SK-N-SH (cell line): ENCODE data around the gene PPP2R2B. TPM values are rescaled to one million over a fixed set of nuclear protein-coding genes. Genes with fewer than 3 reads are reported as not detected.

Experiments
- CTCF ChIA-PET: fragments of 300-600, 350-600 bp; formaldehyde crosslinking; extraction: SDS; loops from one replicate; lab custom pipeline; 2021; lab: Yijun Ruan, JAX
- POLR2A ChIA-PET: fragments of 350-600 bp; sonication (Branson Sonifier 250); formaldehyde crosslinking; extraction: SDS; loops from one replicate; lab custom pipeline; 2020; ENCODE audit warnings: antibody characterized with exemption, inconsistent platforms; lab: Yijun Ruan, JAX
- DNase-seq: peaks from one replicate; pipeline ENCODE4 v3.0.0; 2012
- H2AFZ ChIP-seq: fragments of 200-600 bp; sonication (generic); 2 replicates; pipeline ENCODE4 v1.8.1; 2016; ENCODE audit warnings: antibody characterized with exemption, mild to moderate bottlenecking, low read depth
- H3F3A ChIP-seq: fragments of 200-600 bp; sonication (generic); replicated peaks from 2 replicates; pipeline ENCODE3; 2016; ENCODE audit warnings: antibody characterized with exemption, mild to moderate bottlenecking; ENCODE audit not compliant: insufficient read depth
- H3K27ac ChIP-seq, 2 experiments: fragments of 200-500 bp in 1 of 2; fragments of 200-600 bp in 1 of 2; sonication (Bioruptor generic) in 1 of 2; sonication (generic), shearing (Covaris generic) in 1 of 2; 2 replicates each; pipeline versions ENCODE4 v1.5.1 to v1.6.1; 2014 to 2016; ENCODE audit warnings: low read depth in 2 of 2, inconsistent platforms in 1 of 2, low read length in 1 of 2, mild to moderate bottlenecking in 1 of 2, mixed read lengths in 1 of 2
- H3K27me3 ChIP-seq: fragments of 200-600 bp; sonication (generic), shearing (Covaris generic); 2 replicates; pipeline ENCODE4 v1.6.1; 2016; ENCODE audit warnings: mixed run types; ENCODE audit not compliant: insufficient read depth
- H3K36me3 ChIP-seq, 2 experiments: fragments of 200-500 bp in 1 of 2; fragments of 200-600 bp in 1 of 2; sonication (Bioruptor generic) in 1 of 2; sonication (generic) in 1 of 2; replicated peaks in 1 of 2; 2 replicates each; pipeline versions ENCODE3 to v1.5.1; 2014 to 2016; ENCODE audit warnings: low read length in 1 of 2, mild to moderate bottlenecking in 1 of 2; ENCODE audit not compliant: insufficient read depth in 2 of 2, control insufficient read depth in 1 of 2
- H3K4me1 ChIP-seq, 2 experiments: fragments of 200-500 bp in 1 of 2; fragments of 200-600 bp in 1 of 2; sonication (Bioruptor generic) in 1 of 2; sonication (generic), shearing (Covaris generic) in 1 of 2; 2 replicates each; pipeline versions ENCODE4 v1.5.1 to v1.6.1; 2014 to 2016; ENCODE audit warnings: low read depth in 1 of 2, low read length in 1 of 2, mixed run types in 1 of 2; ENCODE audit not compliant: insufficient read depth in 2 of 2, control insufficient read depth in 1 of 2
- H3K4me2 ChIP-seq: fragments of 200-600 bp; sonication (generic), shearing (Covaris generic); 2 replicates; pipeline ENCODE4 v1.6.1; 2017; ENCODE audit warnings: mixed run types
- H3K4me3 ChIP-seq, 2 experiments: fragments of 200-500 bp in 1 of 2; fragments of 200-600 bp in 1 of 2; sonication (Bioruptor generic) in 1 of 2; sonication (generic), shearing (Covaris generic) in 1 of 2; 2 replicates each; pipeline versions ENCODE4 v1.5.1 to v1.8.1; 2014 to 2016; ENCODE audit warnings: low read depth in 2 of 2, inconsistent platforms in 1 of 2, low read length in 1 of 2, mild to moderate bottlenecking in 1 of 2, mixed read lengths in 1 of 2, moderate library complexity in 1 of 2
- H3K79me2 ChIP-seq: fragments of 200-600 bp; sonication (generic); 2 replicates; pipeline ENCODE4 v1.8.1; 2017; ENCODE audit warnings: mild to moderate bottlenecking; ENCODE audit not compliant: insufficient read depth
- H3K9ac ChIP-seq: fragments of 200-600 bp; sonication (generic); 2 replicates; pipeline ENCODE4 v1.6.1; 2017; ENCODE audit warnings: mixed run types
- H3K9me2 ChIP-seq: fragments of 200-600 bp; sonication (generic); 2 replicates; pipeline ENCODE4 v1.6.1; 2017; ENCODE audit warnings: mixed run types
- H3K9me3 ChIP-seq: fragments of 200-600 bp; sonication (generic); 2 replicates; pipeline ENCODE4 v1.6.1; 2017; ENCODE audit warnings: mixed run types, mild to moderate bottlenecking, moderate library complexity
- H4K20me1 ChIP-seq: fragments of 200-600 bp; sonication (generic); 2 replicates; pipeline ENCODE4 v1.6.1; 2017; ENCODE audit warnings: mild to moderate bottlenecking, mixed run types; ENCODE audit not compliant: insufficient read depth
- CHD2 ChIP-seq: fragments of 150-350 bp; IDR thresholded peaks from 2 replicates; pipeline ENCODE4 v1.6.1; 2018; ENCODE audit warnings: low read length; ENCODE audit not compliant: partially characterized antibody
- EP300 ChIP-seq, 2 experiments: IDR thresholded peaks; 2 replicates each; pipeline versions ENCODE4 v1.4.0 to v1.6.1; 2012; ENCODE audit warnings: borderline replicate concordance in 1 of 2, low read depth in 1 of 2, low read length in 1 of 2
- EZH2phosphoT487 ChIP-seq: fragments of 200-600 bp; sonication (generic); IDR thresholded peaks from 2 replicates; pipeline ENCODE4 v1.6.1; 2017; ENCODE audit warnings: low read depth, mixed run types, mild to moderate bottlenecking, antibody characterized with exemption, moderate library complexity, borderline replicate concordance
- FOXM1 ChIP-seq: IDR thresholded peaks from 2 replicates; pipeline ENCODE4 v1.4.0; 2012; ENCODE audit warnings: low read depth, mild to moderate bottlenecking
- GATA2 ChIP-seq: sonication (generic); formaldehyde crosslinking; IDR thresholded peaks from 2 replicates; pipeline ENCODE4 v1.5.0; 2020; ENCODE audit warnings: mild to moderate bottlenecking, missing genetic modification reagents
- MAX ChIP-seq: IDR thresholded peaks from 2 replicates; pipeline ENCODE4 v1.4.0; 2012; ENCODE audit warnings: low read depth
- MEF2A ChIP-seq: IDR thresholded peaks from 2 replicates; pipeline ENCODE4 v1.4.0; 2012; ENCODE audit warnings: low read depth, borderline replicate concordance
- MXI1 ChIP-seq: IDR thresholded peaks from 2 replicates; pipeline ENCODE4 v1.6.1; 2012; ENCODE audit warnings: mild to moderate bottlenecking, low read depth, low read length, improper control_type of control experiment
- PBX3 ChIP-seq: IDR thresholded peaks from 2 replicates; pipeline ENCODE4; 2012
- RAD21 ChIP-seq: IDR thresholded peaks from 2 replicates; pipeline ENCODE4 v1.6.1; 2012; ENCODE audit warnings: mild to moderate bottlenecking, low read length
- RCOR1 ChIP-seq: fragments of 150-350 bp; IDR thresholded peaks from 2 replicates; pipeline ENCODE4 v1.6.1; 2017; ENCODE audit warnings: antibody characterized with exemption, low read length
- REST ChIP-seq: IDR thresholded peaks from 2 replicates; pipeline ENCODE4 v1.6.1; 2012; ENCODE audit warnings: mild to moderate bottlenecking, low read depth, low read length, moderate library complexity
- RXRA ChIP-seq: IDR thresholded peaks from 2 replicates; pipeline ENCODE4 v1.4.0; 2012; ENCODE audit warnings: low read depth, mild to moderate bottlenecking, borderline replicate concordance
- TEAD4 ChIP-seq: IDR thresholded peaks from 2 replicates; pipeline ENCODE4 v1.4.0; 2012; ENCODE audit warnings: mild to moderate bottlenecking, borderline replicate concordance; ENCODE audit not compliant: insufficient read depth
- YY1 ChIP-seq: IDR thresholded peaks from 2 replicates; pipeline ENCODE4 v1.4.0; 2012; ENCODE audit warnings: low read depth, mild to moderate bottlenecking
- WGBS: methylation state at CpG from one replicate; pipeline ENCODE4 v1.1.6; 2017; ENCODE audit warnings: low lambda C conversion rate; 5-methylcytosine and 5-hydroxymethylcytosine counted together
- polyA plus RNA-seq, 3 experiments: library from polyadenylated mRNA; depleted of rRNA; stranded (reverse); fragments of >200 nt; gene quantifications; 2 replicates each; pipeline ENCODE4 v1.2.3, GENCODE V29; 2012

The PPP2R2B gene
- polyA plus RNA-seq, 1 of the 3 experiments (the other 2 are of a cell fraction), result 11.4 TPM

- no peaks in the 10 kb centered on the region for H3K36me3 ChIP-seq
- no peaks in the 10 kb centered on the region for H3K79me2 ChIP-seq
- H3K4me1 ChIP-seq, result peaks cover 0 to 17% of the 10 kb centered on the region in 2 experiments; a peak in 2 of 4 replicates
- no peak overlapping the region for H3K4me3 ChIP-seq
- H3K27me3 ChIP-seq, result no peaks in the 10 kb centered on the region
- no peaks in the 10 kb centered on the region for H3F3A ChIP-seq
- H3K9me2 ChIP-seq, result no peaks in the 10 kb centered on the region
- H2AFZ ChIP-seq, result no peak overlapping the region
- TF ChIP-seq PBX3 (0 out of 2 replicates have a peak, but pooled peaks have one; percentile 23), FOXM1 (no peak), YY1 (no peak)
- H3K4me2 ChIP-seq, result no peak overlapping the region
- POLR2A ChIA-PET, result no interaction called here
- peak overlapping the region in 1 of 2 experiments; percentile 76; a peak in 1 of 4 replicates for H3K27ac ChIP-seq
- DNase-seq, result no peak
- 96% methylated on average over 1 of the region's 1 CpG for WGBS
- H3K9ac ChIP-seq, result no peak overlapping the region
- CTCF ChIA-PET, result interaction anchor here (1.3 kb wide), 1 partner anchor 157 kb away, joined by 3 read pairs; no protein-coding TSS in a partner anchor
- no peaks in the 10 kb centered on the region for H3K9me3 ChIP-seq
- no peaks in the 10 kb centered on the region for H4K20me1 ChIP-seq
These were observed 156.2 kb downstream of the PPP2R2B start for GRCh38 chr5:146722361-146722779.

GRCh38 chr5:146721073-146721815 is 157.3 kb downstream of the PPP2R2B start:
- Histone ChIP-seq H3K79me2 (no peaks in the 10 kb centered on the region), H3K27ac (peak overlapping the region in 1 of 2 experiments; percentile 76; a peak in 2 of 4 replicates)
- TF ChIP-seq RAD21 (peak; percentile 22), MEF2A (no peak), MAX (no peak), MXI1 (no peak), EZH2phosphoT487 (no peak), EP300 (IDR thresholded peaks at IDR 0.05; ENCODE audit: borderline replicate concordance in 1 of 2, low read depth in 1 of 2, low read length in 1 of 2) (peak in 1 of 2 experiments; percentile 78; a peak in 2 of 4 replicates), RCOR1 (peak; percentile 60), RXRA (no peak), TEAD4 (no peak), YY1 (no peak), CHD2 (peak; percentile 49), GATA2 (CRISPR knock-in tag) (peak; percentile 4; the same call in 1 of the 2 replicates), REST (no peak)
- TF ChIP-seq, all 33 proteins: peak for 5
- Histone ChIP-seq H2AFZ (no peak overlapping the region), H3K4me3 (no peak overlapping the region), H3K9ac (no peak overlapping the region), H3K36me3 (no peaks in the 10 kb centered on the region), H3K4me1 (peaks cover 0 to 17% of the 10 kb centered on the region in 2 experiments; a peak in 2 of 4 replicates), H3K9me3 (no peaks in the 10 kb centered on the region), H3K4me2 (no peak overlapping the region), H4K20me1 (no peaks in the 10 kb centered on the region), H3F3A (no peaks in the 10 kb centered on the region), H3K9me2 (no peaks in the 10 kb centered on the region), H3K27me3 (no peaks in the 10 kb centered on the region)
- DNase-seq, result peak; percentile 38
- 71% methylated on average over 5 of the region's 5 CpGs for WGBS
- ChIA-PET POLR2A (no interaction called here), CTCF (interaction anchor here (0.9 to 1.6 kb wide), 4 partner anchors 11 to 155 kb away, joined by 3 to 5 read pairs (median 4); no protein-coding TSS in a partner anchor)
